ENCODE results near the gene EPS8L3.

- TF ChIP-seq CTCF (IDR thresholded peaks at IDR 0.05 in 2 of 3, conservative IDR thresholded peaks at IDR 0.05 in 1 of 3; ENCODE audit: insufficient read depth in 2 of 3, low read depth in 1 of 3, low read length in 3 of 3) (no peak), FOS (IDR thresholded peaks at IDR 0.05; ENCODE audit: extremely low read depth, insufficient read length) (no peak), CEBPG (CRISPR knock-in tag; IDR thresholded peaks at IDR 0.05) (no peak), CEBPG (tag; conservative IDR thresholded peaks at IDR 0.05 in 1 of 2, IDR thresholded peaks at IDR 0.05 in 1 of 2) (no peak), ZNF143 (CRISPR knock-in tag; IDR thresholded peaks at IDR 0.05) (no peak), EP300 (IDR thresholded peaks at IDR 0.05; ENCODE audit: low read length) (no peak)
These were observed 41.8 kb downstream of the EPS8L3 start for GRCh38 chr1:109721971-109722370.
